Stimulated activated CD4-positive, alpha-beta T cell treated with anti-CD3 and anti-CD28 coated beads, Interleukin-15, amount 100 ng/mL, for 1 hour (primary cell): ENCODE results near the gene UBE2H.
"Not testable (repeated sequence)": the region's sequence is repeated elsewhere in the genome, so short reads cannot be mapped to it uniquely, and the experiment has no call there.

ENCODE experiments used
- DNase-seq, 2 donors: peaks; one replicate each; pipeline ENCODE4 v3.0.0-alpha.2; 2020; ENCODE audit warnings: low read depth in 1 of 2, low spot score in 1 of 2

Gene UBE2H

DNA sequence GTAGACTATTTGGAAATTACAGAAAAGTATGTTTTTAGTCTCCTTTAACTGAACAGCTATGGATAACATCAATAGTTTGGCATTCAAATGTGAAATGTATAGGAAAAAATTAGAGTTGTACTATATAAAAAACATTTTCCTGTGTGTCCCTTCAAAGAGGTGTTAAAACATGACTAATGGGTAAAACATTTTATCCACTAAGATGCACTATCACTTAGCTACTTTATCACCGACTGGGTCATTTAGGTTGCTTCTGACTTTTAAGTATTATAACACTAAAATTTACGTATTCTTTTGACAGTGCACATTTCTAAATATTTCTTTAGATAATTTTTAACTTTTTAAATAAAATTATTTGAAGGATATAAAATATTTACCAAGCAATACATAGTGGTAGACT, 77.6 kb downstream of the UBE2H start:
- DNase-seq: no peak

- DNase-seq: no peak
These were observed 78.0 kb downstream of the UBE2H start for GRCh38 chr7:129874722-129875121.

- DNase-seq: no peak
These were observed 80.7 kb downstream of the UBE2H start for GRCh38 chr7:129872054-129872453.

- DNase-seq: no peak
These were observed 82.1 kb downstream of the UBE2H start for GRCh38 chr7:129870668-129871067.

DNA sequence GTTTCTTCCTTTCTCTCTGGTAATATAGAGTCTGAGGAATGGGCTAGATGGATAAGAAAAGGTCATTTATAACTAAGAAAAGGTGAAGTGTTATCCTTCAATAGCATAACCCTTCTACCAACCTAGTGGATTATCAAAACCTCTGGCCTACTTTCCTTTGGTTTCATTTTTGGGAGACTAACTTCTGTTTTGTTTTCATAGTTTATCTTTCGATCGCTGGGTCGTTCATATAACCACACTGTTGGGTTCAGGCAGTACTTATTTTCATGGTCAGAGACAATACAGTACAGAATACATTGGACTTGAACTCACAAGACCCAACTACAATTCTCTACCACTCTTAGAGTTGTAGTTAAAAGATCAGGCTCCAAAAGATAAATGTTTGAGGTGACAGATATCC, 86.5 kb downstream of the UBE2H start:
- DNase-seq: no peak

- no peak for DNase-seq
These were observed 86.9 kb downstream of the UBE2H start for GRCh38 chr7:129865925-129866201.

- DNase-seq: no peak
These were observed 87.5 kb downstream of the UBE2H start for GRCh38 chr7:129865093-129865924.

- not testable (repeated sequence) for DNase-seq
These were observed 88.1 kb downstream of the UBE2H start for GRCh38 chr7:129864676-129865075.

- DNase-seq: no peak
These were observed 88.7 kb downstream of the UBE2H start for GRCh38 chr7:129864042-129864441.

- no peak for DNase-seq
These were observed 90.1 kb downstream of the UBE2H start for GRCh38 chr7:129862682-129863081.

DNA sequence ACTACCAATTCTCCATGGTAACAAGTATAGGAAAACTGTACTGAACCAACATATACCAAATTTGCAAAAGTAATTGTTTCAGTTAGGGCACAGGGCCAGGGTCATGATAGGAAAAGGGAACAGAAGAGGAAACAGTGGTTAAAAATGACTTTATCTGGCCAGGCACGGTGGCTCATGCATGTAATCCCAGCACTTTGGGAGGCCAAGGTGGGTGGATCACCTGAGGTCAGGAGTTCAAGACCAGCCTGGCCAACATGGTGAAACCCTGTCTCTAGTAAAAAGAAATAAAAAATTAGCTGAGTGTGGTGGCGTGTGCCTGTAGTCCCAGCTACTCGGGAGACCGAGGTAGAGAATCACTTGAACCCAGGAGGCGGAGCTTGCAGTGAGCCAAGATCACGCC, 92.0 kb downstream of the UBE2H start:
- not testable (repeated sequence) for DNase-seq

DNA sequence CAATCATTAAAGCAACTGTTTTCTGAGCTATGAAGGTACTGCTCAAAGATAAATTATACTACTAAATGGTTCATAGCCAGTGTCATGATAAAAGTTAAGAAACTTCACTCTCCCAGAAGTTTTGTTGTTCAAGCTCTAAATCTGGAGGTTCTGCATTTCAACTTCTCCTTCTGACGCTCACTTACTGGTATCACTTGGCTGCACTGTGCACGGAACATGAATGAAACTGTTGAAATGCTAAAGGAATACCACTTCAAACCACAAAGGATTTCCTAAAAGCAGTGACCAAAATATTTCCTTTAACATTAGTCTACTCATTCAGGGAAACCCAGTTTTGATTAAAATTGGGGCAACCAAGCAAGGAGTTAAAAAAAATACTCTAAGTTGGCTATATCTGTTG, 93.6 kb downstream of the UBE2H start:
- DNase-seq: no peak

GRCh38 chr7:129858490-129858889, 94.3 kb downstream of the UBE2H start:
- DNase-seq: no peak

DNA sequence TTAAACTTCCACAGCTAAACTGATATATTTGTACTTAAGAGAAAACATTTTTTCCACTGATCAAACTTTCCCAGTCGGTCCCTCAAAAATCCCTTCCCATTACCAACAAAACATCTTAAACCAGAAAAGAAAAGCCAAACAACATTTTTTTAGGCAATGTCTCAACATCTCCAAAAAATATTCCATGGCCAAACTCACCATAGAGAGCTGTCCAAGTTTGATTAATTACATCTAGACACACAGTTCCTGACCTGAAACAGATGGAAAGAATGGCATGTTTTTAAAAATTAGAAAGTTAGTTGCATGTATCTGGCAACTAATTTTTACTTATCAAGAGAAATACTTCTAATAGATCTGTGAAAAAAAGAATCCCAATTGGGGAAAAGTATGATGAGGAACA, 95.4 kb downstream of the UBE2H start:
- DNase-seq: no peak

DNA sequence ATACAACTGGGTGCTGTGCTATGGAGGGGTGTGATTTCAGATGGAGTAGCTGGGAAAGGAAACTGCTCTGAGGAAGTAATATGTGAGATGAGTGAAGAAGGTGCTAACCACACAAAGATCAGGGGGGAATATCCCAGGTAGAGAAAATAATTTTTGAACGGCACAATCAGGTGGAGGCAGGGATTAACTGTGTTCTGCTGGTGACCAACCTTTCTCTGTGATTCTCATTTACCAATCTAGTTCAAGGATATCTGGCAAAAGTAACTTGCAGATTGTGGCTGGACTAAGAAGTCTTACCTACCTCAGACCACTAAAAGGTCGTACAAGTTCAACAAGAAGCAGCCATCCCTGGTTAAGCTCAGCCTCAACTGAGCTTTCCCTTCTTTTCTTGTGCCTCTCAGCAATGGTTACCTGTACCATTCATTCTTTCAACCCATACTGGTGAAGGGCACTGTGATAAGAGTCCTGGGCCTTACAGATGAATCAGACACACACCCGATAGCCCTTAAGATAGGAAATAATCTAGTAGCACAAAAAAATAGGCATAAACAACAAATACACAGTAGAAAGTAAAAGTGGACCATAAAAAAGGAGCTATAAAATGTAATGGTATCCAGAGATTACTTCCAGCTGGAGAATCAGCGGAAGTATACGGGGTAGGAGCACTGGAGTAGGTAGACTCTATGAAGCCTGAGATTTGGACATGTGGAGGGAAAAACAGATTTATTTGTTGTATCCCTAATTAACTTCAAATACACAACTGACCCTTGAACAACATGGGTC, 96.6 kb downstream of the UBE2H start:
- DNase-seq: no peak

GRCh38 chr7:129855234-129855673, 97.5 kb downstream of the UBE2H start:
- no peak for DNase-seq

- DNase-seq: no peak
These were observed 98.4 kb downstream of the UBE2H start for GRCh38 chr7:129854401-129854800.

- no peak for DNase-seq
These were observed 99.0 kb downstream of the UBE2H start for GRCh38 chr7:129853661-129854268.

GRCh38 chr7:129851809-129852208, 101.0 kb downstream of the UBE2H start:
- no peak for DNase-seq

GRCh38 chr7:129851174-129851573, 101.6 kb downstream of the UBE2H start:
- DNase-seq: no peak

DNA sequence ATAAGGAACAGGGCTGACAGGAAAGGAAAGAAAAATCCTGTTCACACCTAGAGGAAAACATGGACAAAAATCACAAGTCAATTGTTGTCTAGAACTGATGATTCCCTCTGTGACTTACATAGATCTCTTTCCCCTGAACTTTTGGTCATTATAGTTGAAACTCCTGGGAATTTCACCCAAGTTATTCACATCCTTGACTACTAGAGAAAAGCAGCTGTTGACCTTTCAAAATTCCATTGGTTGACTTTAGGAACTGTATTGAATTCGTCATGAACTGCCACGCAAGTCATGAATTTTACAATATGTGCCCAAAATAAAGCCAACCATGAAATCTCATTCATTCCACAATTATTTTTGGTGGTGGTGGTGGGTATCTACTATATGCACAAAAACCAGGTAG, 104.3 kb downstream of the UBE2H start:
- DNase-seq: no peak

GRCh38 chr7:129845972-129846327, 106.8 kb downstream of the UBE2H start:
- no peak for DNase-seq
